ENCODE measurements around the gene PNMA3.

Gene PNMA3

GRCh38 chrX:153030801-153031200, 25.5 kb upstream of the PNMA3 start:
- Histone ChIP-seq H3K4me3 (ENCODE audit: low read depth, low read length) (no peak overlapping the region), H3K4me1 (no peaks in the 10 kb centered on the region), H3K27me3 (no peaks in the 10 kb centered on the region), H3K36me3 (no peaks in the 10 kb centered on the region), H3K9me3 (no peaks in the 10 kb centered on the region)
- no peak for DNase-seq
- TF ChIP-seq CTCF (IDR thresholded peaks at IDR 0.05; ENCODE audit: low read depth, low read length) = no peak

- DNase-seq = peak; percentile 67
- no peaks in the 10 kb centered on the region for H3K9me3 ChIP-seq
- peak; percentile 64 for TF ChIP-seq CTCF (IDR thresholded peaks at IDR 0.05; ENCODE audit: low read depth, low read length)
- no peaks in the 10 kb centered on the region for H3K4me1 ChIP-seq
- no peaks in the 10 kb centered on the region for H3K36me3 ChIP-seq
- peak overlapping the region; percentile 26 for H3K4me3 ChIP-seq (ENCODE audit: low read depth, low read length)
- H3K27me3 ChIP-seq = no peaks in the 10 kb centered on the region
Observed at GRCh38 chrX:153032397-153033118, 23.7 kb upstream of the PNMA3 start.

GRCh38 chrX:153049093-153049492, 7.2 kb upstream of the PNMA3 start:
- no peaks in the 10 kb centered on the region for H3K9me3 ChIP-seq
- TF ChIP-seq CTCF (IDR thresholded peaks at IDR 0.05; ENCODE audit: low read depth, low read length) = no peak
- H3K4me1 ChIP-seq = no peaks in the 10 kb centered on the region
- H3K36me3 ChIP-seq = no peaks in the 10 kb centered on the region
- H3K27me3 ChIP-seq = no peaks in the 10 kb centered on the region
- no peak overlapping the region for H3K4me3 ChIP-seq (ENCODE audit: low read depth, low read length)
- DNase-seq = no peak

- no peak for DNase-seq
- H3K4me1 ChIP-seq = no peaks in the 10 kb centered on the region
- no peak for TF ChIP-seq CTCF (IDR thresholded peaks at IDR 0.05; ENCODE audit: low read depth, low read length)
Observed at GRCh38 chrX:153052534-153052933, 3.7 kb upstream of the PNMA3 start.

GRCh38 chrX:153057281-153057680, 1.0 kb downstream of the PNMA3 start:
- DNase-seq = no peak
- Histone ChIP-seq H3K36me3 (no peaks in the 10 kb centered on the region), H3K4me3 (ENCODE audit: low read depth, low read length) (no peak overlapping the region), H3K27me3 (peaks cover 6% of the 10 kb centered on the region; the same call in 1 of the 2 replicates), H3K9me3 (no peaks in the 10 kb centered on the region), H3K4me1 (no peaks in the 10 kb centered on the region)
- no peak for TF ChIP-seq CTCF (IDR thresholded peaks at IDR 0.05; ENCODE audit: low read depth, low read length)

More at GRCh38 chrX:153052534-153052933, 3.7 kb upstream of the PNMA3 start:
- peaks cover 6% of the 10 kb centered on the region; the same call in 1 of the 2 replicates for H3K27me3 ChIP-seq
- no peaks in the 10 kb centered on the region for H3K9me3 ChIP-seq
- no peaks in the 10 kb centered on the region for H3K36me3 ChIP-seq
- no peak overlapping the region for H3K4me3 ChIP-seq (ENCODE audit: low read depth, low read length)

Data from BE2C (cell line).